HPDE6-E6E7 (cell line): ENCODE results near the gene EHMT1.

Source experiments
- DNase-seq: peaks from one replicate; pipeline ENCODE4 v3.0.0; 2011; ENCODE audit warnings: missing footprints; ENCODE audit errors: extremely low spot score

The EHMT1 gene

GRCh38 chr9:137784641-137785513 is 166.1 kb downstream of the EHMT1 start:
- no peak for DNase-seq

DNA sequence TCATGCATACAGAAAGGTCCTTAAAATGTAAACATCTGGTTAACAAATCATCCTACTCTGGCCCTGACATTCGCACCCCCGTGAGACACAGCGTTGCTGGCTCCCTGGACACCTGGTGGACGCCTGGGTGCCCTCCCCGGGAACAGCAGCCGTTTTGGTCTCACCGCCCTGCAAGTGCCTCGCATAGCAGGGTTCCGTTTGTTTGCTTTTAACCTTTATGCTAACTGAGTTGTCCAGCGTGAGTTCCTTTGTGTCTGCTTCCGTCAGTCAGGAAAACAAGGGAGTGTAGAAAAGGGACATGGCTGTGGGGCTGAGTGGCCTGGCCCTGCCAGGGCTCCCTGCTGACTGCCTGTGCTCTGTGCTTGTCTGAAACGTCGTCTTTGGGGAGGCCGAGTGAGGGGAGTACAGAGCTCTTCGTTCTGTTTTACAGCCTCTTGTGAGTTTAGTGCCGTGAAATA is 166.9 kb downstream of the EHMT1 start:
- DNase-seq: no peak

GRCh38 chr9:137786511-137786920 is 167.7 kb downstream of the EHMT1 start:
- no peak for DNase-seq

DNA sequence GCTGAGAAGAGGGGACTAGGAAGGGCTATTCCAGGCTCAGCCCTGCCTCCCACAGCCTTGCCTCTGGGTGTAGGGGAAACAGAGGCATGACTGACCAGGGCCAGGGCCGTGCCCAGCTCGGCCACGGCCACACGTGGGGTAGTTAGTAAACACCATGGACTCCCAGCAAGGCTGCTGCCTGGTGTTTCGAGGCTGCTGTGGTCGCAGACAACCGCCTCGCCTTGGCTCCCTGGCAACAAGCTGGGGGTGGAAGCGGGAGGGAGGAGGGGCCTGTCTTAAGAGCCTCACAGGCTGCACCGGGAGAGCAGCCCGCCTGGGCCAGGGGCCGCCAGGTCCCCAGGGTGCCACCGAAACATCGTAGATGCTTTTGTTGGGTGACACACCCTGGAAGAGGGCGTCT is 168.6 kb downstream of the EHMT1 start:
- DNase-seq: no peak

GRCh38 chr9:137787786-137788505 is 169.1 kb downstream of the EHMT1 start:
- DNase-seq: no peak

- no peak for DNase-seq
These were observed 169.9 kb downstream of the EHMT1 start for GRCh38 chr9:137788561-137789294.

- DNase-seq: no peak
These were observed 170.6 kb downstream of the EHMT1 start for GRCh38 chr9:137789295-137789895.

- no peak for DNase-seq
These were observed 173.1 kb downstream of the EHMT1 start for GRCh38 chr9:137791947-137792346.

DNA sequence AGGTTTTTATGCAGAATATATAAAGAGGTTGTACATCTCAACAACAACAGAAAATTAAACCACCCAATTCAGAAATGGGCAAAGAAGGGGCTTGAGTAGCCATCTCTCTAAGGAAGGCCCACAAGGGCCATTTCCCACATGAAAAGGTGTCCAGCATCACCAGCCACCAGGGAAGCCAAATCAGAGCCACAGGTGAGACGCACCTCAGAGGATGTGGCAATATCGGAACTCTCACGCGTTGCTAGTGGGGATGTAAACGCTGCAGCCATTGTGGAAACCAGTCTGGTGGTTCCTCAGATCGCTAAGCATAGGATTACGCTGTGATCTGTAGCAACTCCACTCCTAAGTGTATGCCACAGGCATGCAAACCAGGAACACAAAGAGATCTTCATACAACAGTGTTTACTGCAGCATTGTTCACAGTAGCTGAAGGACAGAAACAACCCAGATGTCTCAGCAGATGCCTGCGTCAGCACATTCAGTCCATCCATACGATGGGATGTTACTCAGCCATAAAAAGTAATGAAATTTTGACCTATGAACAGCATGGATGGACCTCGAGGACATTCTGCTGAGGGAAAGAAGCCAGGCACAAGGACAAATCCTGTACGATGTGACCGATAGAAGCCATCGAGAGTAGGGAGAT is 174.5 kb downstream of the EHMT1 start:
- DNase-seq: no peak

- DNase-seq: no peak
These were observed 176.4 kb downstream of the EHMT1 start for GRCh38 chr9:137795156-137795666.

DNA sequence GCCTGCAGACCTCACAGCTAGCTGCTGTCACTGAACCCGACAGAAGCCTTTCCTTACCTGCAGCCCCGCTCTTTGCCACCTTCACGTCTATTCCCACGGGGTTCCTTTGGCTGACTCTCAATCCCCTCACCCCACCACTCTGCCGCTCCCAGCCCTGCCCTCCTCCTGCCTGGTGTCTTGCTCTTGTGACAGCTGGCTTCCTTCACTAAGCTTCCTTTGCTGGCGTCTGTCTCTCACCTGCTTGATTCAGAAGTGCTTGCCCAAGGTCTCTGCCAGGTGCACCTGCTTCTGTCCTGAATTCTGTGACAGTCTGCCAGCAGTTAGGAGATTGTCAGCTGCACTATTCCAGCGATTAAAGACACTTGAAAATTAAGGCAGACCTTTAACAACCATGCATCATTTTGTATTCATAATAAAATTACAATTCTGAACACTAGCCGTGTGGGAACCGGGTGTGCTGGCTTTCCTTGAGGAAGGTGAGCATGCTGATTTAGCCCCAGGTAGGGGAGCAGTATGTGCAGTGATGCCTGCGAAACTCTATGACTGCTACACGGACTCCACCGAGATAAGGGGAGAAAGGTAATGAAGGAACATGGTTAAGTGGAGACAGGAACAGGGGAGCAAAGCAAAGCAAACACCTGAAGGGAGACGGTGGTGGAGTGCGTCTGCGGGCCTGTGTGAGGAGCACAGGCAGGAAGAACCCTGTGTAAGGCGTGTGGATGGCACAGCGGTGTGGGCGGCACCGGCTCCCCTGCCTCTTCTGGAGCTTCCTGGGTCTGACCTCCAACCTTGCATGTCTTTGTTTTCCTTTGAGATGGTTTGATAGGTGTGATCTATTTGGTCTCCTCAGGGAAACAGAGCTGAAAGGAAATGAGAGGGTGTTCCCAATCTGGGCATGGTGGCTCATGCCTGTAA is 178.7 kb downstream of the EHMT1 start:
- DNase-seq: no peak

DNA sequence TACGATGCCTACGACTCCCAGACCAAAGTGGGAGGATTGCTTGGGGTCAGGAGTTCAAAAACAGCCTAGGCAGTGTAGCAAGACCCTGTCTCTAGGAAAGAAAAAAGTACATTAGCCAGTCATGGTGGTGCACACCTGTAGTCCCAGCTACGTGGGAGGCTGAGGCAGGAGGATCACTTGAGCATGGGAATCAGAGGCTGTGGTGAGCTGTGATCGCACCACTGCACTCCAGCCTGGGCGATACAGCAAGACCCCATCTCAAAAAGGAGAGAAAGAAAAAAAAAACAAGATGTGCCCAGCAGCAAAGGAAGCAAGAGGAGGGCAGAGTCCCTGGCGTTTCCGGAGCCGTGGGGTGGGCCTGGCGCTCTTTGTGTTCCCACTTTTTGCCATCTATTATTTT is 179.3 kb downstream of the EHMT1 start:
- DNase-seq: no peak

GRCh38 chr9:137798901-137799629 is 180.3 kb downstream of the EHMT1 start:
- DNase-seq: no peak

GRCh38 chr9:137799630-137799983 is 180.8 kb downstream of the EHMT1 start:
- no peak for DNase-seq

DNA sequence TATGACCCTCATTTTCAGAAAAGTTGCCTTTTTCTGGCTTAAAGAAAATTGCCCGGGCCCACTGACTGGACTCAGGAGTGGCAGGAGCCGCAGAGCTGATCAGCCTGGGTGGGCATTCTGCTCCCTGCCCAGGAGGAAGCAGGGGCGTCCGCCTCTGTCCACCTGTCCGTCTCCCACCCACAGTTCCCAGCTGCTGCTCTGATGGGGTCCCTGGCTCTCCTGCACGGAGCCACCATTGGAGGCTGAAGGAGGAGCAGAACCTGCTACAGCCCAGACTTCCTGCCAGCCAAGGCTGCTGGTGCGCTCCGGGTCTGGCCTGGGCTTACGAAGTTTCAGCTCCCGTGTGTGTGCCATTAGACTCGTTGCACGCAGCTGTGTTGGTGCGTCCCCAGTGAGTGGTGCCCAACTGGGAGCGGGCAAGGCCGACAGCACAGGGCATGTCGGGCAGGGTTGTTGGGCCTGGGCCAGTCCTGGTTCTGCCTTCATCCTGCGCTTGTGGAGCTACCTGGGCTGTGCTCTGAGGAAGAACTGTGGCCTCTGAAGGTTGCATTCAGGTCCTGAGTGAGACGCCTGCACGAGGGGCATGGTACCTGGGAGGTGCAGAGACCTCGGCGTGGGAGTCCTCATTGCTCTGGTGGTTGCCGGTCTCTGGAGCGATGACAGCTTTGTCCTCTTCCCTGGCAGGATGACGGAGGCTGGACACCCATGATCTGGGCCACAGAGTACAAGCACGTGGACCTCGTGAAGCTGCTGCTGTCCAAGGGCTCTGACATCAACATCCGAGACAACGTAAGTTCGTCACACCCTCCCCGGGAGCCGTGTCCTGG is 181.6 kb downstream of the EHMT1 start:
- DNase-seq: no peak

DNA sequence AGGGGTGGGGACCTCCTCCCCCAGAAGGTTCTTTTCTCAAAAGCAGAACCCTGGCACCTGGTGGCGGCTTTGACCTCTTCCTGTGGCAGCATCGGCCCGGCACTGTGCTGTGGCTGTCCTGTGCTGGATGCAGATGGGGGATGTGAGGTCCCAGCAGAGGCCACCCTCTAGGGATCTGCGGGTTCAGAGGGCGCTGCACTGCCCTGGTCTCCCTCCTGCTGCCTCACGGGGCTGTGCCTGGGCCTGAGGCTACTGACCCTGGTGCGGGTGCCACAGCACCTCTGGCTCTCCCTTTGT is 182.2 kb downstream of the EHMT1 start:
- no peak for DNase-seq

DNA sequence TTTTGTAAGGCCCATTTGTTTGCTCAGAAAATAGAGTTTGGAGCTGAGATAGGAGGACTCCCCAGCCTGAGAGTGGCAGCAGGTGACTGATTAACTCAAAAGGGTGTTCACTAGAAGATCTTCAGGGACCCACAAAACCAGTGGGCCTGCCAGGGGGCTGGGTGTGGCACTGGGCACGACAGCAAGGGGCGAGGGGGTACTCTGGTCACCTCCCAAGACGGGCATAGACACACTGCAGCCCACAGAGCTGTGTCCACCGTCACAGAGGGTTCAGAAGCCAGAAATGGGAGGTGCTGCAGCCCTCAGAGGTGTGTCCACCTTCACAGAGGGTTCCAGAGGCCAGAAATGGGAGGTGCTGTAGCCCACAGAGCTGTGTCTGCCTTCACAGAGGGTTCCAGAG is 183.2 kb downstream of the EHMT1 start:
- no peak for DNase-seq

DNA sequence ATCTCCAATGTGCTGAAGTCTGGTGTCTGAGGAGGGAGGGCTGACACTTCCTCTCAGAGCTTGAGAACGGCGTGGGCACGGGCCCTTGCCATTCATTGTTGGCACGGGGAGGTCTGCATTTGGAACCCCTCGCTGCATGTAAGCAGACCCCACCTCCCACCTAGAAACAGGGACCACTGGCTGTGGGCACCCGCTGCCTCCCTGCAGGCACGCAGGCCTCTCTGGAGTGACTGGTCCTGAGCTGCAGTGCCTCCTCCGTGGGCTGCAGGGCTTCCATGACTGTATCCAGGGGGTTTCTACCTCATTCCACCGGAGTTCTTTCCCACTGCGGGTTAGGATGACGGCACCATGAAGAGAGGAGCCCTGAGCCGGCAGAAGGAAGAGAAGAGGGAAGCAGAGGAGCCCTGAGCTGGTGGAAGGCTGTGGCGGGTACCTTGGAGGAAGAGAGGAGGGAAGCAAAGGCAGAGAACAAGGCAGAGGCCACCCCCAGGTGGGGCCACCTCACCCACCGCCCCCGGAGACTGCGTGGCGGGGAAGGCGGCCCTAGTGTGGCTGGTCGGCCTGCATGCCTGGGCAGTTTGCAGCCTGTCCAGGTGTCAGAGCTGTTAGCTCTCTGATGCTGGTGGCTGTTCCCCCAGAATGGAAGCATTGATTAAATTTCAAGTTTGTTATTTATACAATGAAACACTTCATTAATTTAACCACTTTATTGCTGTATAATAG is 183.9 kb downstream of the EHMT1 start:
- DNase-seq: no peak
